GM19099 (cell line): ENCODE measurements around the gene PTPRM.

Experiments
- POLR2A ChIP-seq: IDR thresholded peaks from 3 replicates; pipeline ENCODE4 v1.6.1; 2011; ENCODE audit warnings: low read depth; ENCODE audit not compliant: insufficient read length; ENCODE audit errors: extremely low read depth

PTPRM gene

GRCh38 chr18:7661207-7661606 lies 94.1 kb downstream of the PTPRM start:
- no peak for TF ChIP-seq POLR2A

- no peak for TF ChIP-seq POLR2A
Measured at GRCh38 chr18:7662866-7663265, 95.8 kb downstream of the PTPRM start.

- TF ChIP-seq POLR2A = no peak
Measured at GRCh38 chr18:7663366-7664312, 96.5 kb downstream of the PTPRM start.

DNA sequence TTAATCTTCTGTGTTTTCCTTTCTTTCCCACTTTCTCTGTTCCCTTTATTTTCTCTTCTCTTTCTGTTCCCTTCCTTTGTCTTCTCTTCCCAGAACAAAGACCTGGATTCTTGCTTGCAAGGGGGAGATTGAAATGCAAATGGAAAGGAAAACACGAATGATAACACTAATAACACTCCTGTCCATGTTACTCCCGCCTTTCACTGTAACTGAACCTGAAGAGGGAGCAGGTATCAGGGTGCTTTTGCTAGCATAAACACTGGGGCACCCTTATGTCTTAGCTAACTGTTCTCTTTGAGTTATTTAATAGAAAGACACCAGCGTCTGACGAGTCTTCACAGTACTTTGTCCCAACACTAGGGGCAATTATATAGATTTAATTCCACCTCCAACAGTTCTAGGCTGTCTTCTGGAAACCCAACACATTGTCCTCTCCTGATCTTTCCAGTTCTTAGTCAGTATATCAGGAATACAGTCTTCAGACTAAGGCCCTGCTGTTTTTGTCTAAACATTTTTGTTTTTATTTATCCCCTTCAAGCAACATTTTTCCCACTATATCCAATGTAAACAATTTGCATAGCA lies 99.2 kb downstream of the PTPRM start:
- TF ChIP-seq POLR2A = no peak

- TF ChIP-seq POLR2A = no peak
Measured at GRCh38 chr18:7668392-7668791, 101.3 kb downstream of the PTPRM start.

GRCh38 chr18:7669361-7669760 lies 102.2 kb downstream of the PTPRM start:
- TF ChIP-seq POLR2A = no peak

GRCh38 chr18:7671105-7671504 lies 104.0 kb downstream of the PTPRM start:
- no peak for TF ChIP-seq POLR2A

GRCh38 chr18:7676253-7676873 lies 109.2 kb downstream of the PTPRM start:
- TF ChIP-seq POLR2A = no peak

GRCh38 chr18:7677001-7677400 lies 109.9 kb downstream of the PTPRM start:
- TF ChIP-seq POLR2A = no peak

GRCh38 chr18:7677424-7677823 lies 110.3 kb downstream of the PTPRM start:
- no peak for TF ChIP-seq POLR2A

DNA sequence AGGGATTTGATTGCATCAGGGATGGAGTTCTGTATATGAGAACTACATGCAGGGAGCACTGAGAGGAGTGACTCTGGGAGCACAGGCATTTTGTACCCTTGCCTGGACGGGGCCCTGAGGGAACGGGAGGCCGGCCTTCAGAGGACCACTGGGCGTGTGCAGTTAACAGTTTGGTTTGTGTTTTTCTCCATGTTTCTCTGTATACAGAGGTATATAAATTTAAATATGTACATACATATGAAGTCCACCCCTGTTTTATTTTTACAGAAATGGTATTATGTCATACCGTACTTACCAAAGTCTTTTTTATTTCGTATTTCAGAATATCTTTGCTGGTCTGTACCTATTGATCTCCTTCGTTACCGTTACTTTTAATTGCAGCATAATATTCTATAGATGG lies 111.3 kb downstream of the PTPRM start:
- no peak for TF ChIP-seq POLR2A

- no peak for TF ChIP-seq POLR2A
Measured at GRCh38 chr18:7678801-7679200, 111.7 kb downstream of the PTPRM start.

DNA sequence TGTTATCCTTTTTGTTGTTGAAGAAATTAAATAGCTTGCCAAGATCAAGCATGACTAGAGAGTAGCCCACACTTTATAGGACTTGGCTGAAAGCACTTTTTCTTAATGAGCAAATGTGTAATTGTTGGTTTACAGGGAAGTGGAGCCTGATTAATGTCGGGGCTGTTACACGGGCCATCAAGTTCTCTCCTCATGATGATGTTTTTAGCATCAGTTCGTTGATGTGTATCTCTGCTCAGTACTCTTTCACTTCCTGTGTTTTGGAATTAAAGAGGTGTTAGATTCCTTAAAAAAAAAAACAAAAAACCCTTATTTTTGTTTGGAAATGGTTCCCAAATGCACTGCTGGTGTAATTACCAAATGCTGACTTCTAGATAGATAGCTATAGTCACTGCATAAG lies 114.2 kb downstream of the PTPRM start:
- no peak for TF ChIP-seq POLR2A

DNA sequence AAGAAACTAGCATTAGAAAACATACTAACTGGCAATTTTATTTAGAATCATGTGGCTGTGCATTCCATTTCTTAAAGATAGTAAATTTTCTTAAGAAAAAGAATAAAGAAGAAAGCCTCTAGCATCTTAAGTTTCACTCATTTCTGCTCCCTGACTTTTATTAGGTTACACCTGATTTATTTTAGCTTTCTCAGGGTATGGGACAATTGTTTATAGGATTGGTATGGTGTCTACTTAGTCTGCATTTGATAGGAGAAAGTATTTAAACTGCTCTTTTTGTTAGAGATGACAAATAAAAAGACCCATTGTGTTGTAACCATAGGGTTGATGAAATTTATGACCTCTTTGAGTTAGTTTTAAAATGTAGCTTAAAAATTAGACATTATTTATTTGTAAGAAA lies 115.2 kb downstream of the PTPRM start:
- TF ChIP-seq POLR2A = no peak

- no peak for TF ChIP-seq POLR2A
Measured at GRCh38 chr18:7683753-7684152, 116.6 kb downstream of the PTPRM start.

DNA sequence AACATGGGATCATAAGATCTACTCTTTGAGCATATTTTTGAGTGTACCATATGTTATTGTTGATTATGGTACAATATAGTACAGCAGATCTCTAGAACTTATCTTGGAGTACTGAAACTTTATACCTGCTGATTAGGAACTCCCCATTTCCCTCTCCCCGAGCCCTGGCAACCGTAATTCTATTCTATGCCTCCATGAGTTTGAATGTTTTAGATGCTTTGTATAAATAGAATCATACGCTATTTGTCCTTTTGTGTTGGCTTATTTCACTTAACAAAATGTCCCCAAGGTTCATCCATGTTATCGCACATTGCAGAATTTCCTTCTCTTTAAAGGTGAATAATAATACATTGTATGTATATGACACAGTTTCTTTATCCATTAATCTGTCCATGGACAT lies 117.2 kb downstream of the PTPRM start:
- no peak for TF ChIP-seq POLR2A
